ENCODE measurements around the gene MYBPC3. TPM values are rescaled to one million over a fixed set of nuclear protein-coding genes. Genes with fewer than 3 reads are reported as not detected.

The MYBPC3 gene
- total and polyA plus RNA-seq, 4 donors: 0.89 to 3.4 (median 1.0) TPM

DNA sequence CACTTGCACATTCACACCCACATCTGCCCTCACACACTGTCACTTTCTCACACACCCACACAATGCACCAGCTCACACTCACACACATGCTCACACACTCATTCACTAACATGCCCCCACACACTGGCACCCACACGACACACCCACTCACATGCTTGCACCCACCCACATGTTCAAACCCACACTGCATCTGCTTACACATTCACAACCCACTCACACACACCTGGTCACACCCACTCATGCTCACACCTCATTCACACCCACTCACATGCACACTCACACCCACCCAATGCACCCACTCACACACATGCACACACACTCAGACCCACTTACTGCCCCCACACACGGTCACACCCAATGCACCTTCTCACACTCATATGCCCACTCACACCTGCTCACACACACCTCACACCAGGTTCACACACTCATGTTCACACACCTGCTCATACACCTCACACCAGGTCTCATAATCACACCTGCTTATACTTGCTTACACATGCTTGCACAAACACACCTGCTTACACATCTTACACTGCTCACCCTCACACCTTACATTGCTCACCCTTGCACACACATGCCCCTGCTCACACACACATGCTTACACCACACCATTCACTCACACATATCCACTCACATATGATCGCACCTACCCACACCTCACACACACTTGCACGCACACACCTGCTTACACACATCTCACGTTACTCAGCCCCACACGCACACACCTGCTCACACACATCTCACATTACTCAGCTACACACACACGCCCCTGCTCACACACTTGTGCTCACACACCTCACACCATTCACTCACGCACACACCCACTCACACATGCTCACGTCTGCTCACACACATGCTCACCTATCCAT, 3.9 kb upstream of the MYBPC3 start:
- Histone ChIP-seq H3K27me3 (ENCODE audit: control insufficient read depth in 3 of 3, insufficient read depth in 3 of 3, low read length in 2 of 3) (no peaks in the 10 kb centered on the region), H3K36me3 (ENCODE audit: control insufficient read depth in 4 of 4, insufficient read depth in 4 of 4, low read length in 4 of 4) (peaks cover 0 to 5% (median 2%) of the 10 kb centered on the region in 4 donors)
- TF ChIP-seq CTCF (IDR thresholded peaks at IDR 0.05; ENCODE audit: control extremely low read depth, extremely low read depth): no peak

GRCh38 chr11:47355283-47356128, 3.0 kb upstream of the MYBPC3 start:
- 43 to 70% methylated on average over 46 to 47 of the region's 47 CpGs for WGBS, 2 donors
- TF ChIP-seq CTCF (IDR thresholded peaks at IDR 0.05; ENCODE audit: control extremely low read depth, extremely low read depth): peak; percentile 92
- no peak overlapping the region for H3K9ac ChIP-seq (ENCODE audit: insufficient read depth in 1 of 2, low read length in 2 of 2)
- H3K9me3 ChIP-seq (ENCODE audit: control insufficient read depth in 4 of 4, insufficient read depth in 3 of 4, low read length in 3 of 4): peaks cover 0 to 2% (median 0%) of the 10 kb centered on the region in 4 donors
- H3K27ac ChIP-seq (ENCODE audit: low read depth in 1 of 2, low read length in 1 of 2): peak overlapping the region in 1 of 2 donors; percentile 78
- no peaks in the 10 kb centered on the region for H3K27me3 ChIP-seq (ENCODE audit: control insufficient read depth in 3 of 3, insufficient read depth in 3 of 3, low read length in 2 of 3)
- DNase-seq (peak; percentile 89 to 93 (median 92)), ATAC-seq (ENCODE audit: insufficient read depth, low FRiP score) (peak; percentile 81)
- peaks cover 0 to 5% (median 2%) of the 10 kb centered on the region in 4 donors for H3K36me3 ChIP-seq (ENCODE audit: control insufficient read depth in 4 of 4, insufficient read depth in 4 of 4, low read length in 4 of 4)
- peak overlapping the region; percentile 12 for H3K4me3 ChIP-seq
- H3K4me1 ChIP-seq (ENCODE audit: control insufficient read depth in 5 of 5, insufficient read depth in 5 of 5, low read length in 5 of 5): peaks cover 0 to 8% (median 0%) of the 10 kb centered on the region in 5 donors

More for the DNA sequence above, 3.9 kb upstream of the MYBPC3 start:
- peaks cover 0 to 8% (median 0%) of the 10 kb centered on the region in 5 donors for H3K4me1 ChIP-seq (ENCODE audit: control insufficient read depth in 5 of 5, insufficient read depth in 5 of 5, low read length in 5 of 5)
- no peak overlapping the region for H3K27ac ChIP-seq (ENCODE audit: low read depth in 1 of 2, low read length in 1 of 2)
- WGBS, 2 donors: 92 to 95% methylated on average over 9 of the region's 9 CpGs
- no peak overlapping the region for H3K9ac ChIP-seq (ENCODE audit: insufficient read depth in 1 of 2, low read length in 2 of 2)
- no peaks in the 10 kb centered on the region for H3K9me3 ChIP-seq (ENCODE audit: control insufficient read depth in 4 of 4, insufficient read depth in 3 of 4, low read length in 3 of 4)
- DNase-seq (no peak), ATAC-seq (ENCODE audit: insufficient read depth, low FRiP score) (no peak)
- H3K4me3 ChIP-seq: no peak overlapping the region

- DNase-seq: peak; percentile 33 to 44 (median 42)
- Histone ChIP-seq H3K4me1 (ENCODE audit: control insufficient read depth in 5 of 5, insufficient read depth in 5 of 5, low read length in 5 of 5) (peaks cover 0 to 8% (median 0%) of the 10 kb centered on the region in 5 donors), H3K9me3 (ENCODE audit: control insufficient read depth in 4 of 4, insufficient read depth in 3 of 4, low read length in 3 of 4) (peaks cover 0 to 2% (median 0%) of the 10 kb centered on the region in 4 donors), H3K27me3 (ENCODE audit: control insufficient read depth in 3 of 3, insufficient read depth in 3 of 3, low read length in 2 of 3) (no peaks in the 10 kb centered on the region), H3K27ac (ENCODE audit: low read depth in 1 of 2, low read length in 1 of 2) (peak overlapping the region in 1 of 2 donors; percentile 67), H3K9ac (ENCODE audit: insufficient read depth in 1 of 2, low read length in 2 of 2) (no peak overlapping the region), H3K4me3 (peak overlapping the region; percentile 12), H3K36me3 (ENCODE audit: control insufficient read depth in 4 of 4, insufficient read depth in 4 of 4, low read length in 4 of 4) (peaks cover 0 to 5% (median 2%) of the 10 kb centered on the region in 4 donors)
- no peak for ATAC-seq (ENCODE audit: insufficient read depth, low FRiP score)
- WGBS, 2 donors: 34 to 69% methylated on average over 22 to 32 of the region's 32 CpGs
- TF ChIP-seq CTCF (IDR thresholded peaks at IDR 0.05; ENCODE audit: control extremely low read depth, extremely low read depth): no peak
Observed at GRCh38 chr11:47354913-47355282, 2.4 kb upstream of the MYBPC3 start.
